ENCODE results near the gene MGAT5. TPM values are rescaled to one million over a fixed set of nuclear protein-coding genes. Genes with fewer than 3 reads are reported as not detected.
"Not testable (repeated sequence)": the region's sequence is repeated elsewhere in the genome, so short reads cannot be mapped to it uniquely, and the experiment has no call there.

Gene MGAT5
- total RNA-seq, 1 experiment from 2014 or later = 22.1 TPM

GRCh38 chr2:134293719-134294537, 40.1 kb downstream of the MGAT5 start:
- H3K9me3 ChIP-seq = no peaks in the 10 kb centered on the region
- no peaks in the 10 kb centered on the region for H3K9me3 Mint-ChIP-seq (ENCODE audit: unreplicated experiment)
- no peak overlapping the region for H3K4me3 Mint-ChIP-seq (ENCODE audit: unreplicated experiment)
- no peak for DNase-seq
- POLR2A ChIA-PET = no interaction called here
- no peak overlapping the region for H3K27ac Mint-ChIP-seq (ENCODE audit: unreplicated experiment)
- H3K27me3 ChIP-seq (replicated peaks; ENCODE audit: control insufficient read depth, insufficient read depth, low read length) = no peaks in the 10 kb centered on the region
- no TSS peak for BruUV-seq (replicated peaks)
- CTCF ChIA-PET = no interaction called here
- H3K36me3 Mint-ChIP-seq (ENCODE audit: insufficient read depth, unreplicated experiment) = no peaks in the 10 kb centered on the region
- H3K4me1 ChIP-seq = no peaks in the 10 kb centered on the region
- H3K4me3 ChIP-seq (ENCODE audit: low read depth, low read length) = no peak overlapping the region
- no peaks in the 10 kb centered on the region for H3K27me3 Mint-ChIP-seq (ENCODE audit: insufficient read depth, unreplicated experiment)
- intact Hi-C loops (cut with micrococcal nuclease; ENCODE audit: unreplicated experiment) = no loop called here
- no peaks in the 10 kb centered on the region for H3K4me1 Mint-ChIP-seq (ENCODE audit: low read depth, unreplicated experiment)
- TF ChIP-seq CTCF (IDR thresholded peaks at IDR 0.05; ENCODE audit: insufficient read depth in 1 of 2, low read depth in 1 of 2, low read length in 1 of 2, severe bottlenecking in 1 of 2, unreplicated experiment in 1 of 2) = no peak
- H3K36me3 ChIP-seq (ENCODE audit: control insufficient read depth, insufficient read depth, low read length) = no peaks in the 10 kb centered on the region

DNA sequence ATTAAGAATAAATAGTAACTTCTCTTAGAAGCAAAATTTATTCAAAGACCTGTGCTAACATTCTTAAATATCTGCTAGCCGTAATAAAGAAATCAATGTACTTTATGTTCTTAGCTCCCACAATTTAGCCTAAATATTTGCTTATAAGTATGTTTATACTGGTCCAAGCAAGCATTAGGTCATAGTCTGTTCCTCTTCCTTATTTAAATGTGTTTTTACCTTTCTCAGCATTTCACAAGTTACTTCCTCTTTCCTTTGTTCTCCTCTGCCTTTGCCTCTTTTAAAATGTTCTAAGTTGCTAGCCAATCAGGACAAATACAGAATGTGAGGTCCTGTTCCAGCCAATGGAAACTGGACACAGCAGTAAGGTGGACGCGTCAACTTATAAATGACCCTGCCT, 40.7 kb downstream of the MGAT5 start:
- H3K36me3 Mint-ChIP-seq (ENCODE audit: insufficient read depth, unreplicated experiment); H3K4me3 ChIP-seq (ENCODE audit: low read depth, low read length); CTCF ChIA-PET; H3K27me3 Mint-ChIP-seq (ENCODE audit: insufficient read depth, unreplicated experiment); BruUV-seq (replicated peaks); H3K4me1 ChIP-seq; DNase-seq; POLR2A ChIA-PET; intact Hi-C loops (cut with micrococcal nuclease; ENCODE audit: unreplicated experiment); H3K9me3 Mint-ChIP-seq (ENCODE audit: unreplicated experiment); H3K36me3 ChIP-seq (ENCODE audit: control insufficient read depth, insufficient read depth, low read length); H3K4me3 Mint-ChIP-seq (ENCODE audit: unreplicated experiment); H3K4me1 Mint-ChIP-seq (ENCODE audit: low read depth, unreplicated experiment); H3K27ac Mint-ChIP-seq (ENCODE audit: unreplicated experiment); H3K27me3 ChIP-seq (replicated peaks; ENCODE audit: control insufficient read depth, insufficient read depth, low read length); H3K9me3 ChIP-seq: not testable (repeated sequence)

GRCh38 chr2:134295441-134295840, 41.6 kb downstream of the MGAT5 start:
- BruUV-seq (replicated peaks) = no TSS peak

More at GRCh38 chr2:134295441-134295840, 41.6 kb downstream of the MGAT5 start:
- Histone ChIP-seq H3K4me3 (ENCODE audit: low read depth, low read length) (no peak overlapping the region), H3K4me1 (no peaks in the 10 kb centered on the region), H3K9me3 (no peaks in the 10 kb centered on the region), H3K27me3 (replicated peaks; ENCODE audit: control insufficient read depth, insufficient read depth, low read length) (no peaks in the 10 kb centered on the region), H3K36me3 (ENCODE audit: control insufficient read depth, insufficient read depth, low read length) (no peaks in the 10 kb centered on the region)
- intact Hi-C loops (cut with micrococcal nuclease; ENCODE audit: unreplicated experiment) = no loop called here
- ChIA-PET CTCF (interaction anchor here (0.6 kb wide), 1 partner anchor 153 kb away, joined by 3 read pairs; no protein-coding TSS in a partner anchor), POLR2A (no interaction called here)
- no peaks in the 10 kb centered on the region for H3K9me3 Mint-ChIP-seq (ENCODE audit: unreplicated experiment)
- no peaks in the 10 kb centered on the region for H3K36me3 Mint-ChIP-seq (ENCODE audit: insufficient read depth, unreplicated experiment)
- no peak overlapping the region for H3K4me3 Mint-ChIP-seq (ENCODE audit: unreplicated experiment)
- no peak for TF ChIP-seq CTCF (IDR thresholded peaks at IDR 0.05; ENCODE audit: insufficient read depth in 1 of 2, low read depth in 1 of 2, low read length in 1 of 2, severe bottlenecking in 1 of 2, unreplicated experiment in 1 of 2)
- DNase-seq = no peak
- H3K27ac Mint-ChIP-seq (ENCODE audit: unreplicated experiment) = no peak overlapping the region
- H3K27me3 Mint-ChIP-seq (ENCODE audit: insufficient read depth, unreplicated experiment) = no peaks in the 10 kb centered on the region
- H3K4me1 Mint-ChIP-seq (ENCODE audit: low read depth, unreplicated experiment) = no peaks in the 10 kb centered on the region

All from Caco-2 (cell line).